ENCODE measurements around the gene NPHP4.
A peak's percentile ranks its signal among the peaks of the same experiment; 100 is the strongest.

Gene NPHP4

GRCh38 chr1:5992026-5992813, at the start of gene NPHP4:
Gene NPHP4 (minus strand): TSS chr1:5992425. CDS start chr1:5986289, 6,136 bp downstream.
- peak; percentile 93 to 96 for ATAC-seq

- ATAC-seq = no peak
Measured at GRCh38 chr1:6041432-6042062, 49.3 kb upstream of the NPHP4 start.

GRCh38 chr1:6040861-6041415, 48.7 kb upstream of the NPHP4 start:
- ATAC-seq = no peak

- ATAC-seq = no peak
Measured at GRCh38 chr1:6040444-6040843, 48.2 kb upstream of the NPHP4 start.

GRCh38 chr1:6039031-6039430, 46.8 kb upstream of the NPHP4 start:
- ATAC-seq = no peak

GRCh38 chr1:6038603-6039002, 46.4 kb upstream of the NPHP4 start:
- ATAC-seq = no peak

- ATAC-seq = peak in 1 of 2 donors; percentile 67
Measured at GRCh38 chr1:6037338-6037762, 45.1 kb upstream of the NPHP4 start.

GRCh38 chr1:6035719-6036118, 43.5 kb upstream of the NPHP4 start:
- no peak for ATAC-seq

- ATAC-seq = no peak
Measured at GRCh38 chr1:6035303-6035702, 43.1 kb upstream of the NPHP4 start.

- ATAC-seq = no peak
Measured at GRCh38 chr1:6034750-6035096, 42.5 kb upstream of the NPHP4 start.

- peak in 1 of 2 donors; percentile 47 for ATAC-seq
Measured at GRCh38 chr1:6033986-6034749, 41.9 kb upstream of the NPHP4 start.

- no peak for ATAC-seq
Measured at GRCh38 chr1:6033124-6033523, 40.9 kb upstream of the NPHP4 start.

- no peak for ATAC-seq
Measured at GRCh38 chr1:6030547-6031261, 38.5 kb upstream of the NPHP4 start.

- no peak for ATAC-seq
Measured at GRCh38 chr1:6030132-6030531, 37.9 kb upstream of the NPHP4 start.

- no peak for ATAC-seq
Measured at GRCh38 chr1:6029351-6029750, 37.1 kb upstream of the NPHP4 start.

- ATAC-seq = peak; percentile 58 to 59
Measured at GRCh38 chr1:6028042-6028850, 36.0 kb upstream of the NPHP4 start.

GRCh38 chr1:6027591-6027990, 35.4 kb upstream of the NPHP4 start:
- ATAC-seq = no peak

- peak; percentile 84 to 86 for ATAC-seq
Measured at GRCh38 chr1:6026095-6026809, 34.0 kb upstream of the NPHP4 start.

- no peak for ATAC-seq
Measured at GRCh38 chr1:6025269-6026094, 33.3 kb upstream of the NPHP4 start.

- ATAC-seq = no peak
Measured at GRCh38 chr1:6024376-6024775, 32.2 kb upstream of the NPHP4 start.

All from activated CD4-positive, CD25-positive, alpha-beta regulatory T cell treated with anti-CD3 and anti-CD28 coated beads, Interleukin-2, amount 50 U/mL, for 24 hours (primary cell).